G401 (cell line): ENCODE data around the gene OLFM3. TPM values are rescaled to one million over a fixed set of nuclear protein-coding genes. Genes with fewer than 3 reads are reported as not detected.

ENCODE experiments used
- DNase-seq: peaks from one replicate; pipeline ENCODE4 v3.0.0-alpha.2; 2015; ENCODE audit warnings: low spot score
- in situ Hi-C: cut with HindIII; loops from 2 replicates; pipeline ENCODE4 v1.10.0; 2016; ENCODE audit warnings: low sequenced_read_pairs, mixed read lengths
- total RNA-seq: library from RNA; depleted of rRNA; stranded (reverse); fragments of >200 nt; shearing (Covaris generic); gene quantifications from 2 replicates; pipeline ENCODE4 v1.2.3, GENCODE V29; 2014

OLFM3 gene
- total RNA-seq, 1 experiment from 2014 or later = not detected

- no peak for DNase-seq
Measured at GRCh38 chr1:101884621-101885020, 112.1 kb downstream of the OLFM3 start.

GRCh38 chr1:101875891-101876290, 120.8 kb downstream of the OLFM3 start:
- in situ Hi-C loops = no loop called here
- no peak for DNase-seq

More at GRCh38 chr1:101884621-101885020, 112.1 kb downstream of the OLFM3 start:
- in situ Hi-C loops = no loop called here

GRCh38 chr1:101873672-101874071, 123.1 kb downstream of the OLFM3 start:
- in situ Hi-C loops = no loop called here
- no peak for DNase-seq

DNA sequence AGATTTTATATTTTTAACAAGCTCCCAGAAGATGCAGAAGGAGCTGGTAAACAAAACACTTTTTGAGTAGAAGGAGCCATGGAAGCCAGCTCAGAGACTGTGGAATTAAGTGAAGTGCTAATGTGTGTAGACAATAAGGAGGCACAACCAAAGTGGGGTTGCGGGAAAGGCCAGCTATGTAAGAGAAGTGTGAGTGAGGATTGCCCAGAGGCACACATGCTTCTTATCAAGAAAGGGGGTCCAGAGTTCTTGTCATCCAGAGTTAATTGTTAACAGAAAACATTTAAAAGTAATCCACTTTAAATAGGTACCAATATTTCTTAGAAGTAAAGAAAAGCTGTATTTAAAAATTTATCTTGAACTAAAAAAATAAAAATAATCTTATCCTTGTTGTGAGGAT, 136.8 kb downstream of the OLFM3 start:
- no peak for DNase-seq
- in situ Hi-C loops = no loop called here

- DNase-seq = no peak
- in situ Hi-C loops = no loop called here
Measured at GRCh38 chr1:101854271-101854670, 142.5 kb downstream of the OLFM3 start.

DNA sequence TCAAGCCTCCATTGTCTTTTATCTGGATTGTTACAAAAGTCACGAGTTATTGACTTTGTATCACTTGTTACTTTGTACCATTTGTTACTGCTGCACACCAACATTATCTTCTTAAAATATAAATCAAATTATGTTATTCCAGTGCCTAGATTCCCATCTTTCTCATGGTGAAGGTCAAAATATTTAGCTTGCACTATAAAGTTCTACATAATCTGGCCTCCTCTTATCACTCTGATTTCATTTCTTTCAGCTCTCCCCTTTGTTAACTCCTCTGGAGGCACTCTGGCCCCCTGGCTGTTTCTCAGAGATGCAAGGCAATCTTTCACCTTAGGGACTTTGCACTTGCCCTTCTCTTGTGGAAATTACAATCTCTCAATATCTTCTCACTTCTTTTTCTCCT, 143.8 kb downstream of the OLFM3 start:
- in situ Hi-C loops = no loop called here

GRCh38 chr1:101849356-101849755, 147.4 kb downstream of the OLFM3 start:
- DNase-seq = peak; percentile 27
- in situ Hi-C loops = no loop called here

More for the DNA sequence above, 143.8 kb downstream of the OLFM3 start:
- no peak for DNase-seq

DNA sequence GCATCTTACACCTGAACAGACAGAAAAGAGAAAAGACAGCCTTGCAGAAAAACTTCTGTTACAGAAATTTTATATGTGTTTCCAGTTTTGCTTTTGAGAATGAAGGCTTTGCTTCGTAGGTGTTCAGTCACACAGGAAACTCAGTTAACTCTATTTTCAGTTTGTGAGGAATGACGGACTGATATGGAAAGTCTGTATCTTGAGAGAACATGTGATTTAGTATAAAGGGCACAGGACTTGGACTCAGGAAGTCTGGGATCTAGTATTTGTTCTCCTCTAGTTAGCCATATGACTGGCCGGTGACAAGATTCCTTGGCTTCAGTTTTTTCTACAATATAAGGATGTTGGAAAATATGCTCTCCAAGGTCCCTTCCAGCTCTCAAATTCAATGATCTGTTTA, 149.1 kb downstream of the OLFM3 start:
- in situ Hi-C loops = no loop called here
- peak; percentile 64 for DNase-seq

DNA sequence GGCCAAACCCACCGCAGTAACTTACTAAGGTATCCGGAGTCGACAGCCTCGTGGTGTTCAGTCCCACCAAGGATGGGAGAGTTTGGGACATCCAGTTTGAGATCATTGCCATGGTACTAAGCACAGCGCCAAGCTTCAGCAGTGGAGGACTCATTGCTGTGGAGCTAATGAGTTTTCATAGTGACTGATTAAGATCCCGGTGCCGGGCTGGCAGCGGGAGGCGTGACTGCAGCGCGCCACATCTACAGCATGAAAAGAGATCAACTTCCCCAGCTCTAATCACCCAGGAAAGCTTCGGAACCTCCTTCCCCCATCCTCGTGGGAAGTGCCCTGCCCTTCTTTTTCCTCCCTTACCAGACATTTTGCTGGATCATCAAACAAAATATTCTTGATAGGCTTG, 149.9 kb downstream of the OLFM3 start:
- DNase-seq = peak; percentile 75
- in situ Hi-C loops = no loop called here

GRCh38 chr1:101843160-101843559, 153.6 kb downstream of the OLFM3 start:
- no peak for DNase-seq
- in situ Hi-C loops = no loop called here

DNA sequence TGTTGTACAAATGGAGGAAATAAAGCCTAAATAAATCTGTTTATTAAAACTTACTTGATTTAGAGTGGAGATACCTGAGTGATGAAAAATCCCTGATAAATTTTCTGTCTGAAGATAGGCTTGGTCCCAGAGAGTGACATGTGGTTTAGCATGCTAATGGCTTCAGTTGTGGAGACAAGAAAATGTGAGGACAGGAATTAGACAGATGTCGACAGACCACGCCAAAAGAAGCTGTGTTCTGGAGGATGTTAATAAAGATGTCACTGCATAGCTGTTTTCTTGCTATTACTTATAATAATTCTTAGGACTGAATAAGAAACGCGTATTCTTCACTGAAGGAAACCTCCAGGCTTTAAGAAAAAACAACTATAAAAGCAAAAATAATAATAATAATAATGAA, 154.9 kb downstream of the OLFM3 start:
- no peak for DNase-seq
- in situ Hi-C loops = no loop called here

DNA sequence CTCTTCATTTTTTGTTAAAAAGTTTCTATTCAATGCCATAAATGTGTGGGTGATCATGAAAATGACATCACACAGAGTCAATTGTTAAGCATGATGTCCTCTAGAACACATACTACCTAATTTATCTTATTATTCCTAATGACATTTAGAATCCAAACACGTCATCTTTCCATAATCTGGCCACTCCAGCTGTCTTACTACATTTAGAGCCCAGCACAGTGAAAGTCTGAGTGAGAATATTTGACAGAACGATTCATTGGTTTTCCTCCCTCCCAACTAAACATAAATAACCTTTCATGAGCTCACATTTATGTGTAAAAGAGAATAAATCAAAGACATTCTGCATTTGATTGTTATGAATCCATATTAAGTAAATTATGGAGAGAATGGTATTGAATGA, 160.7 kb downstream of the OLFM3 start:
- DNase-seq = no peak
- in situ Hi-C loops = no loop called here

- in situ Hi-C loops = no loop called here
- no peak for DNase-seq
Measured at GRCh38 chr1:101833312-101833711, 163.4 kb downstream of the OLFM3 start.

DNA sequence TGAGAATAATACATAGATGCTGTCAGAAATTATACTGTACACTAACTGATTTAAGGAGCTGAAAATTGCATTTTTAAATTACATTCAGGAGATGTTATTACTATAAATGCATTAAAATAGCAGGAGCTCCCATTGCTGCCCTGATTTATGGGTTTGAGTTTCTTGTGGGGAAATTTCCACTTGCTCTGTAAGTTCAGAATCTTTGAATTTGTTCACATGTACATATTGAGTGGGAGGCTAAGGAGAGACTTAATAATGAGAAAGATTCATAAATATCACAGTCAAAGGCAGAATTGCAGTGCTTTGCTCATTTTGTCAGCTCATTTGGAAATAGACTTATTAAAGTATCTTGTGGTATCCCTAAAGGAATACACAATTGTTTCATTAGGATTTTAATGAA, 170.3 kb downstream of the OLFM3 start:
- in situ Hi-C loops = no loop called here
- DNase-seq = no peak

DNA sequence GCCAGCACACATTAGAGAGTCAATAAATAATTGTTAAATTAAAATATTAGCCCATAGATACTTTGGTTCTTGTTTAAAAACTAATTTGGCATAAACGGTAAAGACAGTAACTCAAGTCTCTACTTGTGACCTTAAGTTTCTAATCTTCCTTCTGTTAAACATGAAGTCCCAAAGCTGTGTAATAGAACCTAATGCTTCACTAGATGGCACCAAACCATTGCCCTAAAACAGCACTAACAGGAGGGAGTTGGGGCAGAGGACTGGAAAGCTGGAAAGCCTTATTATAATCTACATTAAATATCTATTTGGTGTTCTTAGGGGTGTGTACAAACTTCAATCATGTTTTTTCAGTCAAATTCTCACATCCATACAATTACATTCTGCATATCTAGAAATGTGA, 176.7 kb downstream of the OLFM3 start:
- peak; percentile 87 for DNase-seq
- in situ Hi-C loops = no loop called here

- DNase-seq = peak; percentile 58
- in situ Hi-C loops = no loop called here
Measured at GRCh38 chr1:101816262-101816661, 180.5 kb downstream of the OLFM3 start.

GRCh38 chr1:101798417-101798816, 198.3 kb downstream of the OLFM3 start:
- in situ Hi-C loops = no loop called here
- peak; percentile 30 for DNase-seq

GRCh38 chr1:101797722-101798121, 199.0 kb downstream of the OLFM3 start:
- in situ Hi-C loops = no loop called here
- DNase-seq = no peak

- peak; percentile 94 for DNase-seq
- in situ Hi-C loops = no loop called here
Measured at GRCh38 chr1:101781201-101781831, 215.4 kb downstream of the OLFM3 start.

DNA sequence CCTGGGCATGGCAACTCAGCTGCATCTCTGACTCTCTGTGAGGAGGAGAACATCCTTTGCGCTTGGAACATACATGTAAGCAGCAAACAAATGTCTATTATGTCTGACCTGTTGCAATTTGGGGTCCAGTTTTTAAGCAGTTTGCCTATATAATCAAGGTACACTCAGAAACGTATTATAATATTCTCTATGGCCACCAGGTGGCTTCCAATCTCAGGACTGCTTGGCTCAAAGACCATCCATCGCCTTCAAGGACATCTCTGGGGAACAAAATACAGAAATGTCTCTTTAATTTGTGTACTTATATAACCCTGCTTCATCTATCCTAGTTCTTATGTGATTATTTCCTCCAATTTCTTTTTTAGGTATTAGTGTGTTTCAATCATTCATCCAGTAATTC, 227.2 kb downstream of the OLFM3 start:
- in situ Hi-C loops = no loop called here
- DNase-seq = peak; percentile 57

- in situ Hi-C loops = no loop called here
Measured at GRCh38 chr1:101757985-101758384, 238.7 kb downstream of the OLFM3 start.

DNA sequence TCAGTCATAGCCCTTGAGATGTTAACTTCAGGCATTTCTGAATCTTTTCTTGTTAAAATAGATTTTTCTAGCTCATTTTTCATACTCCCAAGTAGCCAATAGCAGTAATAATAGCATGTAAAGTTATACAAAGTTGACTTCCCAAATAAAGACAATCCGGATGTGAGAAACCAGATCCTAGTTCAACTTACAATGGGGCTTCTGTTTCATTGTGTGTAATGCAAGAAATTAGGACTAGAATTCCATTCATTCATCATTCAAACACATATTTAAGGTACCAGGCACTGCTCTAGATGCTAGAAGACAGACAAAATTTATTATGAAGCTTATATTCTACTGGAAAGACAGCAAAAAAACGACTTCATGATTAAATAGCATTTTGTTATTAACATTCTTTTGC, 240.3 kb downstream of the OLFM3 start:
- DNase-seq = no peak
- in situ Hi-C loops = no loop called here

More at GRCh38 chr1:101757985-101758384, 238.7 kb downstream of the OLFM3 start:
- no peak for DNase-seq
